HepG2 (cell line): ENCODE data around the gene SMIM41. TPM values are rescaled to one million over a fixed set of nuclear protein-coding genes. Genes with fewer than 3 reads are reported as not detected.

Source experiments
- E2F1 ChIP-seq: sonication (generic); formaldehyde crosslinking; IDR thresholded peaks from 2 replicates; pipeline ENCODE4 v1.5.0; 2020; ENCODE audit warnings: missing genetic modification reagents
- HHEX ChIP-seq: IDR thresholded peaks from 2 replicates; pipeline ENCODE4 v1.6.1; 2016; ENCODE audit warnings: control low read depth
- MAFF ChIP-seq: IDR thresholded peaks from 2 replicates; pipeline ENCODE4 v1.6.1; 2011; ENCODE audit warnings: low read depth, low read length, improper control_type of control experiment
- RNF2 ChIP-seq: fragments of 450-650 bp; conservative IDR thresholded peaks from 2 replicates; pipeline ENCODE4 v1.6.1; 2016; ENCODE audit warnings: low read depth
- SRSF9 ChIP-seq: fragments of 200-400 bp; formaldehyde crosslinking; IDR thresholded peaks from 2 replicates; pipeline ENCODE4 v1.6.1; 2018; ENCODE audit warnings: borderline replicate concordance, mild to moderate bottlenecking, low read depth, low read length; ENCODE audit not compliant: insufficient read depth, poor library complexity, severe bottlenecking
- SRY ChIP-seq: sonication (generic); formaldehyde crosslinking; IDR thresholded peaks from 2 replicates; pipeline ENCODE4 v1.8.0; 2022; ENCODE audit warnings: mild to moderate bottlenecking, missing genetic modification reagents
- ZNF101 ChIP-seq: sonication (generic); formaldehyde crosslinking; IDR thresholded peaks from 2 replicates; pipeline ENCODE4 v1.4.0; 2020; ENCODE audit warnings: mild to moderate bottlenecking, low read depth, missing genetic modification reagents, borderline replicate concordance
- ZNF33A ChIP-seq: sonication (generic); formaldehyde crosslinking; IDR thresholded peaks from 2 replicates; pipeline ENCODE4 v1.5.1; 2020; ENCODE audit warnings: missing genetic modification reagents, mild to moderate bottlenecking, moderate library complexity, borderline replicate concordance
- ZNF343 ChIP-seq: sonication (generic); formaldehyde crosslinking; IDR thresholded peaks from 2 replicates; pipeline ENCODE4 v1.4.0; 2020; ENCODE audit warnings: mild to moderate bottlenecking, missing genetic modification reagents
- ZNF703 ChIP-seq: sonication (generic); formaldehyde crosslinking; IDR thresholded peaks from 2 replicates; pipeline ENCODE4 v1.5.1; 2020; ENCODE audit warnings: missing genetic modification reagents, mild to moderate bottlenecking, moderate library complexity, borderline replicate concordance
- ZNF883 ChIP-seq: sonication (generic); formaldehyde crosslinking; IDR thresholded peaks from 2 replicates; pipeline ENCODE4 v1.5.1; 2020; ENCODE audit warnings: mild to moderate bottlenecking, missing genetic modification reagents; ENCODE audit errors: not compliant biosample characterization
- ZUFSP ChIP-seq: sonication (generic); formaldehyde crosslinking; IDR thresholded peaks from 2 replicates; pipeline ENCODE4 v1.9.0; 2021; ENCODE audit warnings: missing genetic modification reagents, mild to moderate bottlenecking, borderline replicate concordance
- polyA plus RNA-seq, 8 experiments: library from polyadenylated mRNA; depleted of rRNA in 3 of 8; stranded (reverse) in 7 of 8; unstranded in 1 of 8; fragments of >200 nt; fragmentation: Illumina TruSeq in 4 of 8; extraction: Trizol in 4 of 8; gene quantifications; 2 replicates each; pipeline versions ENCODE4 v1.2.1 to v1.2.3, GENCODE V29; 2011 to 2016; ENCODE audit warnings: low read depth in 4 of 8, missing spikeins in 1 of 8, mixed read lengths in 1 of 8; ENCODE audit not compliant: insufficient read depth in 1 of 8
- total RNA-seq, 5 experiments: library from RNA; depleted of rRNA; stranded (reverse); fragments of >200 nt; fragmentation: Illumina TruSeq; extraction: Trizol; gene quantifications; 2 replicates each; pipeline ENCODE4 v1.2.3, GENCODE V29; 2016; ENCODE audit warnings: low read depth in 1 of 5

SMIM41 gene
- total and polyA plus RNA-seq, 2 of the 13 experiments (the other 11 are each of a cell fraction or from before 2014, with no cell fraction given) = not detected

- no peak for TF ChIP-seq E2F1
- no peak for TF ChIP-seq ZNF703 (CRISPR knock-in tag)
- TF ChIP-seq RNF2 = no peak
- TF ChIP-seq ZNF883 (CRISPR knock-in tag) = no peak
- no peak for TF ChIP-seq ZNF101 (CRISPR knock-in tag)
- no peak for TF ChIP-seq SRSF9
- TF ChIP-seq ZNF343 (CRISPR knock-in tag) = no peak
- no peak for TF ChIP-seq ZNF33A (CRISPR knock-in tag)
- no peak for TF ChIP-seq ZUFSP
- TF ChIP-seq MAFF = no peak
- no peak for TF ChIP-seq SRY (CRISPR knock-in tag)
- TF ChIP-seq HHEX = no peak
Measured at GRCh38 chr12:52126050-52126604, 46.6 kb downstream of the SMIM41 start (continued).
